ENCODE data around the gene NPY5R.

Gene NPY5R

GRCh38 chr4:163343604-163344146 is at the start of gene NPY5R:
NPY5R (plus strand) TSS chr4:163343892; CDS start chr4:163350274, 6,382 bp downstream.
- DNase-seq (ENCODE audit: low spot score): no peak

GRCh38 chr4:163295138-163295537 is 48.6 kb upstream of the NPY5R start:
- DNase-seq (ENCODE audit: low spot score) (no peak), FAIRE-seq (no peak)

More at GRCh38 chr4:163343604-163344146, at the start of gene NPY5R:
- no peak for FAIRE-seq

GRCh38 chr4:163300445-163300844 is 43.2 kb upstream of the NPY5R start:
- DNase-seq (ENCODE audit: low spot score) (no peak), FAIRE-seq (no peak)

- DNase-seq (ENCODE audit: low spot score) (no peak), FAIRE-seq (no peak)
These were observed 40.6 kb upstream of the NPY5R start for GRCh38 chr4:163303069-163303468.

- FAIRE-seq (no peak), DNase-seq (ENCODE audit: low spot score) (no peak)
These were observed 34.2 kb upstream of the NPY5R start for GRCh38 chr4:163309466-163309865.

GRCh38 chr4:163317110-163317509 is 26.6 kb upstream of the NPY5R start:
- DNase-seq (ENCODE audit: low spot score) (no peak), FAIRE-seq (no peak)

- no peak for DNase-seq (ENCODE audit: low spot score)
- FAIRE-seq: no peak
These were observed 12.6 kb upstream of the NPY5R start for GRCh38 chr4:163330916-163331628.

GRCh38 chr4:163331629-163332376 is 11.9 kb upstream of the NPY5R start:
- FAIRE-seq (no peak), DNase-seq (ENCODE audit: low spot score) (no peak)

GRCh38 chr4:163332526-163333406 is 10.9 kb upstream of the NPY5R start, which contains the start of gene NPY1R:
NPY1R (minus strand) TSS chr4:163332596; CDS start chr4:163326554, 6,042 bp downstream.
- FAIRE-seq (no peak), DNase-seq (ENCODE audit: low spot score) (peak; percentile 19)

- FAIRE-seq: no peak
These were observed 8.3 kb upstream of the NPY5R start for GRCh38 chr4:163335384-163335783.

GRCh38 chr4:163344147-163345125 is 744 bp downstream of the NPY5R start:
- no peak for DNase-seq (ENCODE audit: low spot score)

More at GRCh38 chr4:163335384-163335783, 8.3 kb upstream of the NPY5R start:
- DNase-seq (ENCODE audit: low spot score): no peak

GRCh38 chr4:163350672-163351071 is 7.0 kb downstream of the NPY5R start:
- FAIRE-seq (peak; percentile 94), DNase-seq (ENCODE audit: low spot score) (peak; percentile 78)

More at GRCh38 chr4:163344147-163345125, 744 bp downstream of the NPY5R start:
- FAIRE-seq: no peak

- FAIRE-seq: no peak
These were observed 9.4 kb downstream of the NPY5R start for GRCh38 chr4:163353054-163353453.

GRCh38 chr4:163356104-163356503 is 12.4 kb downstream of the NPY5R start:
- no peak for DNase-seq (ENCODE audit: low spot score)
- no peak for FAIRE-seq

More at GRCh38 chr4:163353054-163353453, 9.4 kb downstream of the NPY5R start:
- no peak for DNase-seq (ENCODE audit: low spot score)

GRCh38 chr4:163367651-163368050 is 24.0 kb downstream of the NPY5R start:
- FAIRE-seq (no peak), DNase-seq (ENCODE audit: low spot score) (peak; percentile 33)

GRCh38 chr4:163372029-163372428 is 28.3 kb downstream of the NPY5R start:
- FAIRE-seq: no peak
- no peak for DNase-seq (ENCODE audit: low spot score)

GRCh38 chr4:163378661-163379060 is 35.0 kb downstream of the NPY5R start:
- DNase-seq (ENCODE audit: low spot score): peak; percentile 52
- peak; percentile 77 for FAIRE-seq

GRCh38 chr4:163380703-163381102 is 37.0 kb downstream of the NPY5R start:
- FAIRE-seq: no peak
- DNase-seq (ENCODE audit: low spot score): no peak

GRCh38 chr4:163382178-163382869 is 38.6 kb downstream of the NPY5R start:
- FAIRE-seq (no peak), DNase-seq (ENCODE audit: low spot score) (no peak)
